NCI-H2081 treated with DMSO at 0.1 percent for 48 hours (cell line): ENCODE results near the gene MAGEA8.
"Not testable (repeated sequence)": the region's sequence is repeated elsewhere in the genome, so short reads cannot be mapped to it uniquely, and the experiment has no call there.

Source experiments
- DNase-seq: peaks from one replicate; lab custom pipeline; 2025; lab: John Stamatoyannopoulos, UW

Gene MAGEA8

GRCh38 chrX:149903889-149904748 is 23.1 kb downstream of the MAGEA8 start:
- no peak for DNase-seq

GRCh38 chrX:149908308-149908707 is 27.3 kb downstream of the MAGEA8 start:
- no peak for DNase-seq

GRCh38 chrX:149908727-149909126 is 27.7 kb downstream of the MAGEA8 start:
- DNase-seq, result no peak

DNA sequence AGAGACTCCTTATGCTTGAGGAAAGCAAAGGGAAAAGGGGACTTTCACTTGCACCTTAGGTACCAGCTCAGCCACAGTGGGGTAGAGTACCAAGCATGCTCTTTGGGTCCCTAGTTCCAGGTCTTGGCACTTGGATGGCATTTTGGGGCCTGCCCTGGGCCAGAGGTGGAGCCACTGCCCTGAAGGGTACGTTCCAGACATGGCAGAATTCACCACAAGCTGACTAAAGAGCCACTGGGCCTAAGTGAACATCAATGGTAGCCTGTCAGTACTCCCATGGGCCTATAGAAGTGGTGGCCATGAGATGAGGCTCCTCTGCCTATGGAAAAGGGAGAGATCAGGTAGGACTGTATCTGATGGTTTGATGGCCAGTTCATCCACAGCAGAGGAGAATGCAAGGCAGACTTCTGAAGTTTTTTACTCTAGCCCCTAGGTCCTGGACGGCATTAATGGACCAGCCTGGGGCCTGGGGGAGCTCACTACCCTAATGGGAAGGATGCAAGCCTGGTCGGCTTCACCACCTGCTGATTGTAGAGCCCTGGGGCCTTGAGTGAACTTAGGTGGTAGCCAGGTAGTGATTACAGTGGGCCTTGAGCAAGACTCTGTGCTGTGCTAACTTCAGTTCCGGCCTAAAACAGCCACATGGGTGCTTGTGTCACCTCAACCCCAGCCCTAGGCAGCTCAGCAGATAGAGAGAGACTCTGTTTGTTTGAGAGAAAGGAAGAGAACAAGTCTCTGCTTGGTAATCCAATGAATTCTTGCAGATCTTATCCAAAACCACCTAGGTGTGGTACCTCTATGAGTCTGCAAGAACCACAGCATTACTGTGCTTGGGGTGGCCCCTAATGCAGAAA is 28.6 kb downstream of the MAGEA8 start:
- DNase-seq, result no peak

DNA sequence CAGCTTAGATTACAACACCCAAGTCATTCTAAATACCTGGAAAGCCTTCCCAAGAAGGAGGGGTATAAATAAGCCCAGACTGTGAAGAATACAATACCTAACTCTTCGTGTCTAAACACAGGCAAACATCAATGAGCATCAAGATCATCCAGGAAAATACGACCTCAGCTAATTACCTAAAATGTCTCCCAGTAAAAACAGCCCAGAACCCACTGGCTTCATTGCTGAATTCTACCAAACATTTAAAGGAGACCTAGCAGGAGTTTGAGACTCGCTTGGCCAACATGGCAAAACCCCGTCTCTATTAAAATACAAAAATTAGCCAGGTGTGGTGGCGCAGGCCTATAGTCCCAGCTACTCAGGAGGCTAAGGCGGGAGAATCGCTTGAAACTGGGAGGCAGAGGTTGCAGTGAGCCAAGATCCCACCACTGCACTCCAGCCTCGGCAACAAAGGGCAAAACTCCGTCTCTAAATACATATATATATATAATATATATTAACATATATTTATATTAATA is 29.3 kb downstream of the MAGEA8 start:
- DNase-seq, result no peak

- DNase-seq, result no peak
Observed at GRCh38 chrX:149916745-149917392, 35.9 kb downstream of the MAGEA8 start.

DNA sequence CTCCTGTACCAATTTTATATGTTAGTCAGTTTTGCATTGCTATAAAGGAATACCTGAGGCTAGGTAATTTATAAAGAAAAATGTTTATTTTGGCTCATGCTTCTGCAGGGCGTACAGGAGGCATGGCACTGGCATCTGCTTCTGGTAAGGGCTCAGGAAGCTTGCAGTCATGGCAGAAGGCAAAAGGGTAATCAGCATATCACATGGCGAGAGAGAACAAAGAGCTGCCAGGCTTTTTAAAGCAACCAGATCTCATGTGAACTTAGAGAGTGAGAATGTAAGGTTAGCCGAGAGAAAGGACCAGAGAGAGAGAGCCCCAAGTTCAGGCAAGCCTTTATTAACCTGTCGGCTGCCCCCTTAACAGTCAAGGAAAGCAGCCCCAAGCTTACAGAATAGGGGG is 42.9 kb downstream of the MAGEA8 start:
- not testable (repeated sequence) for DNase-seq

- DNase-seq, result not testable (repeated sequence)
Observed at GRCh38 chrX:149924434-149924833, 43.5 kb downstream of the MAGEA8 start.

DNA sequence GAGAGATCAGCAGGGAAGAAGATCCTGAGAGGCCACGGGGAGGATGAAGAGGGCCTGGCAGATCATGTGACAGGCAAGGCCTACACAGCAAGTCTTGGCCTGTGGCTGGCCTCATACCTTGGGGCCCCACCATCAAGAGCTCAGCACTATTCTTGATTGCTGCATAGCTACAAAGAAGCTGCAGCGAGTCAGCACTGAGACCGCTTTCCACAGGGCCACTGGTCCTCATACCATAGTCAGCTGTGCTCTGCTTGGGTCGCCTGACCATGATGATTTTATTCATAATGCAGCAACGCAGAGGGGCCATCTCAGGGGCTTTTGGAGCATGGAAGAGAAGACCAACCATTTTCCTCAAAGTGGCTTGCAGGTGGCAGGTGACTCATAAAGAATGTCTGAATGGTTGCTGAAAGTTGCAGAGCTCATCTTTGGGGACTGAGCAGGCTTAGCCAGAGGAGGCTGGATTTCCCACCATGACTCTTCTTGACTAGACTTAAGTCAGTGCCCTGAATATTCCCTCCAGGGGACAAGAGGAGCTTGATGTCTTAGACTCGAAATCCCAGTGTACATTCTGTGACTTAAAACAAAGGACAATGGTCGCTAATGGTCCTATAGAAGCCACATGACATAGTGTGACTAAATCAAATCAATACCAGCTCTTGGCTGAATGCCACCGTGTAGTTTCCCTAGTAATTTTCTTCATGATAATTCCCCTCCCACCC is 46.4 kb downstream of the MAGEA8 start:
- DNase-seq, result not testable (repeated sequence)

DNA sequence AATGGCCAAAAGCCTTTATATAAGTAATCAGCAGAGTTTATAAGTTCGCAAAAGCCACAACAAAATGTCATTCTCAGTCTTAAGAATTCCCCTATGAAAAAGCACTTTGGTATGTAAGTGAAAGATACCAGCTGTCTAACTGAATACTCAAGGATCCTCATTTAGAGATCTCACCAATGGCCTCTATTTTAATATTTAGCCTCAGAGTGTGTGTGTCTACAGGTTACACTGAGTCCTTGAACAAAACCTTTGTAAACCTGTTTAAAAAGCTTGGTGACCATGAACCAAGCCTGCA is 46.9 kb downstream of the MAGEA8 start:
- not testable (repeated sequence) for DNase-seq

DNA sequence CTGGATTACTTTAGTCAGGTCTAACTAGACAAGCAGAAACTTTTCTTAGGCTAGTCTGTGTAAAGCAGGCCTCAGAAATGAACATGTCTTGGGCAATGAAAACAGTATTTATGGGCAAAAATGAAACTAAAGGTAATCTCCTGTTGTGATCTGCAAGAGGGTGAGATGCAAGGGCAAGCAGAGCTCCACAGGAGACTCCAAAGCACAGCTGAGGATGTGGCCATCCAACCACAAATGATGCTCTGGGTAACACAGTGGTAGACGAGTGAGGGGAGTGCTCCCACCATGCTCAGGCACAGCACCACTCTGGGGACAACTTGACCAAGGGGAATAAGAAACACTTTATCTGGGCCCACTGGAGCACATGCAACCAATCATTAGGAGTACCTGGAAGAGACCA is 47.7 kb downstream of the MAGEA8 start:
- DNase-seq, result not testable (repeated sequence)

GRCh38 chrX:149929400-149929799 is 48.4 kb downstream of the MAGEA8 start, which contains the start of gene HSFX4:
Gene HSFX4, plus strand, starts transcription at chrX:149929573. Its CDS starts 72 bp downstream, at chrX:149929645.
- DNase-seq, result not testable (repeated sequence)

DNA sequence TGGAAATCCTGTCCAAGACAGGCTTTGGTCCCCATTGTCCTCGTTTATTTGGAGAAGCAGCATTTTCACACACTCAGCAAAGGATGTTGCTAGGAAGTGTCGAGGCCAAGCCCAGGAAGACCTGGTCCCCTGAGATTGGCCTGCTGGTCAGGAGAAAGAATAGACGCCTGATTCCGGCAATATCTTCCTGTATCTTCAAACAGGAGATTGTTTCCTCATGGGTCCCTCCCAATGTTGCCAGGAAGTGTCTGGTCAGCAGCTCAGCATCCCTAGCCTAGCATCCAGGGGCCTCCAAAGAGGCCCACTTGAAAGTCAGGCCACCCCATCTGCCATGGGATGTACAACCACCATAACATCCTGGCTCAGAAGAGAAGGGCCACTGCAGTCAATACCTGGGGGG is 50.4 kb downstream of the MAGEA8 start:
- DNase-seq, result not testable (repeated sequence)

DNA sequence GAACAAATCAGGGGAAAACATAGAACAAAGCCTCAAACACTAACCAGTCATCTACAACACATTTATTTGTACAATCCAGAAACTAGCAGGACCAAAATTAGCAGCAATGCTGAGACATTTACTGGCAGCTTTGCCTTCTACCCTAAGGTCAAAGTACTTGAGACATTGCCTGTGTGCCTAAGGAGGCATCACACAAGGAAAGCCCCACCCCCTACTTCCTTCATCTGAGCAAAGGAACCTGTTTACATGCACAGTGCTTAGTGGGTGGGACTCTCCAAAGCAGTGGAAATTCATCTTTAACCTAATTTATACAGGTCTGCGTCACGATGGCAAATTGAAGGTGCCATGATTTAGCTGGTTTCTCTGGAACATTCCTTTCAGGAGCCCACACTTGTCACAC is 51.2 kb downstream of the MAGEA8 start:
- DNase-seq, result not testable (repeated sequence)

DNA sequence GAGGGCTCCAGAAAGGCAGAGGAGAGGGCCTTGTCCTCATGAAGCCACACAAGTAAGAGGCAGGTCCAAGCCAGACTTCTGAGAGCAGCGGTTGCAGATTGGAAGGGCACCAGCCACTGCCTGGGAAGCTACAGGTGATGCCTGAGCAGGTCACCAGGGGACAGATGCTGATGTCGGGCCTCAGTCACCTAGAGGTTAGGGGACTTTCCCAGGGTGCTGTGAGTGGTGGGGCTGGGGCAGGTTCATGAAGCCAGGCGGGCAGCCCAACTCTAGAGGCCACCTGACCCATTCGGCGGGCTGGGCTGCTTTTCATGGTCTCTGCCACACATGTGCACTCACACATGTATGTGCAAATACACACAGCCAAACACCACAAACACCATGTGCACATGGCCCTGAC is 52.0 kb downstream of the MAGEA8 start:
- not testable (repeated sequence) for DNase-seq

- DNase-seq, result not testable (repeated sequence)
Observed at GRCh38 chrX:149933547-149933946, 52.6 kb downstream of the MAGEA8 start.
